ENCODE data around the gene MTF2. TPM values are rescaled to one million over a fixed set of nuclear protein-coding genes. Genes with fewer than 3 reads are reported as not detected.

MTF2 gene
- 24.6 and 38.3 TPM in 2 replicates for polyA plus RNA-seq

DNA sequence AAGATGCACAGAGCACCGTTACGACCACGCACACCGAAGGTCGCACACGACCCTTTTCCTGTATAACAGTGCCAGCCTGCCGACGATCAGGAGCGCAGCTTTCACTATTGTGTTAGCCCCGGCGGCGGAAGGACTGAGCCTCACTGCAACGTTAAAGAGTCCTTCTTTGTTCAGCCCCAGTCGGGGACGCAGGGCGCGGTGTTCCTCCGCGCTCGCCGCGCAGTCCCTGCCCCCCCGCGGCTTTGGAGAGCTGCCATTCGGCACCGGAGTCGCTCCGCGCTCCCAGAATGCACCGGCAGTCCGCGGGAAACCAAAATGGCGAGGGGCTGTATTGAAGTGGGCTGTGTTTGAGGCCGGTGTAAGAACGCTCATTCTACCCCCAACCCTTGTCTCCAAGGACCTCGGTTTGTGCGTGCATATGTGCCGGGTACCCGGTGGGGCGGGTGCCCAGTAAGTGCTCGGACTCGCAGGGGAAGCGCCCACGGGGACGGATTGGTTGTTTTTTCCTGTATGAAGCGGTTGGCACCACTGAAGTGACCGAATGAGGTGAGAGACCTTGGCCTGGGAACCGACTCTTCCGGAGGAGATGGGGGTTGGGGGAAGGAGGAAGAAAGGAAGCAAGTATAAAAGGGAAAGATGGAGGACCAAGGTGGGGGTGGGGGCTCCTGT lies at the start of gene MTF2:
Gene MTF2, plus strand, starts transcription at position 298 of the 669 bp plus-strand sequence. Its CDS starts 244 bp downstream, at position 542.

GRCh38 chr1:93179886-93180722 lies 101.0 kb downstream of the MTF2 start, which contains the start of gene TMED5:
Gene TMED5, minus strand, starts transcription at chr1:93180413. Its CDS starts 171 bp downstream, at chr1:93180242.

GRCh38 chr1:93180723-93181613 lies 101.9 kb downstream of the MTF2 start, which contains the start of gene CCDC18:
Gene CCDC18, plus strand, starts transcription at chr1:93180724. Its CDS starts 2,638 bp downstream, at chr1:93183362.

Other genes with a start within 250 kb of the MTF2 start
- gene RPL5, start 247.2 kb upstream of the MTF2 start, polyA plus RNA-seq = 732 and 816 TPM in 2 replicates
- gene DIPK1A, start 117.8 kb upstream of the MTF2 start, polyA plus RNA-seq = 112 and 115 TPM in 2 replicates
- gene TMED5, start 101.1 kb downstream of the MTF2 start, polyA plus RNA-seq = 41.6 and 42.0 TPM in 2 replicates
- gene CCDC18, start 101.4 kb downstream of the MTF2 start, polyA plus RNA-seq = 2.4 and 2.6 TPM in 2 replicates

Data from Purkinje cell (primary cell).